Hematopoietic multipotent progenitor cell treated with erythropoietin and hydrocortisone succinate and interleukin-3 and kit ligand, for 4 days (in vitro differentiated cells): ENCODE results near the gene HRH3.

Experiments
- DNase-seq: peaks from one replicate; pipeline ENCODE4 v3.0.0-alpha.2; 2015

HRH3 gene

GRCh38 chr20:62174021-62174804 is 45.9 kb downstream of the HRH3 start:
- no peak for DNase-seq

DNA sequence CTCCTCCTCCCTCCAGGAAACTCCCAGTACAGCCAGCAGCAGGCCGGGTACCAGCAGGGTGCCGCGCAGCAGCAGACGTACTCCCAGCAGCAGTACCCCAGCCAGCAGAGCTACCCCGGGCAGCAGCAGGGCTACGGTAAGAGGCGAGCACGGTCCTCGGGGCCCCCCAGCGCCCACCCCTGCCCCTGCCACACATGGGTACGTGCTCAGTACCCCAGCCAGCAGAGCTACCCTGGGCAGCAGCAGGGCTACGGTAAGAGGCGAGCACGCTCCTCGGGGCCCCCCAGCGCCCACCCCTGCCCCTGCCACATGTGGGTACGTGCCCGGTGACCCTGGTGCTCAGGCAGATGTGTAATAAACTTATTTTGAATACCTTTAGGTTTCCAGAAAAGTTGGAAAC is 47.4 kb downstream of the HRH3 start:
- no peak for DNase-seq

DNA sequence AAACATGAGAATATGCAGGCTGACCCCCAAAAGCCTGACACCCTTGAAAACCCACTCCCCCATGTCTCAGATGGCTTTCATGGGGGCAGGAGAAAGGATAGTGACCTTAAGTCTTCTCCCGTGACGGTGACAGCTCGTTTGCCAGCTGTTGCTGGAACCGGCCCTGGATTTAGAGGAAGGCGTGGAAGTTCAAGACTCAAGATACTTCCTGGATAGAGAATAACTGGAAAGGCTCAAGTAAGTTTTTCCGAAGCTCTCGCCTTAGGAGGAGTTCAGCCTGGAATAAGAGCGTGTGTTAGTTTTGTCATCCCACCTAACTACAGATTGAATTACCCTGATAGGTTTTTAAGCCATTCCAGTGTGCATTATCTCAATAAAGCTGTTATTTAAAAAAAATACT is 48.8 kb downstream of the HRH3 start:
- DNase-seq: no peak

DNA sequence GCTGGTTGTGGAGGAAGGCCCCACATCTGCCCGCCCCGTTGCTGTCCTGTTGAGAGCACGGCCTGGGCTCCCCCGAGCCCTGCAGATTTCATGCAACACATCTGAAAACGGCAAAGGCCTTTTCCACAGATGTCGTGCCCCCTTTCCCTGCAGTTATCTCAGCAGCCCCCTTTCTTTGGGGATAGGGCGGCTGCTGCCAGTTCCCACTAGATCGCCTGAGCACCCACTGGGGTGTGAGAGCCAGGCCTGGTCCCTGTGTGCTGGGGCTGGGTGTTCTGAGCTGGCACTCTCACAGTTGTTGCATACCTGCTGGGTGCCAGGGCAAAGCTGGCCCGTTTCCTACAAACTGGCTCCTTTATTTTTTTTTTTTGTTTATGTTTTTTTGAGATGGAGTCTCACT is 49.5 kb downstream of the HRH3 start:
- DNase-seq: no peak

DNA sequence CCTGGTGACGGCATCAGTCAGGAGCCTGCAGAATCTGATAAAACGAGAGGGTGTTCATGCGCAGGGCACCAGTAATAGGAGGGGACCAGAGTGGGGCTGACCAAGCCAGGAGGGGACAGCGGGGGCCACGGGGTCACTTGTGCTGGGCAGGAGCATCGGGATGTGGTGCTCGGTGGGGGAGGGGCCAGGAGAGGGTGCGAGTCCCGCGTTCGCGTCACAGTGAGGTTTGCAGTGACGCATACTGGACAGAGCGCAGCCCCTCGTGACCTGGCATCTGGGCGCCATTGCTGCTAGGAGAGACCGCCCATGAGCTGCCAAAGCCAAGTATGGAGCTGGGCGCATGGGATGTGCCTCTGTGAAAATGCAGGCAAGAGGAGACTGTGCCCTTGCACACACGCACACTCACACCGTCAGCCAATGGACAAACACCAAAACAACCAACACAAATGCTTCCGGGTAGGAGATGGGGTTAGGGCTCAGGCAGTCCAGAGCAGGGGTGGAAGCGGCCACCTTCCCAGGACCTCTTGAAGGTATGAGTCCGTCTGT is 51.1 kb downstream of the HRH3 start:
- no peak for DNase-seq

DNA sequence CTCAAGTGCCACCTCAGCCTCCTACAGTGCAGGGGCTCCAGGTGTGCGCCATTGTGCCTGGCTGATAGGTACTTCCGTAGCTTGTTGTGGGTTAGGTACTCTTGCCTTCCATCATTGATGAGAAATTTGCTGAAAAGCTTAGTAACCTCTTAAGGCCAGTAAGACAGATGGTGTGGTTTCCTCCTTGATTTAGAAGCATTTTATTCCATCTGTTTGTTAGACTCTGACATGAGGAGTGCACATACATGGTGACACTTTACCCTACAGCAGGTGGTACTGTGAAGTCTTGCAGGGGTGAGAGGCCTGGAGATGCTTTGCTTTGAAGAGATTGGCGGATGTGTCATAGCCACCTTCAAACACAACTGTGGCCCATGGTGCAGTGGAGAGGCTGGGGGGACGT is 52.0 kb downstream of the HRH3 start:
- no peak for DNase-seq

DNA sequence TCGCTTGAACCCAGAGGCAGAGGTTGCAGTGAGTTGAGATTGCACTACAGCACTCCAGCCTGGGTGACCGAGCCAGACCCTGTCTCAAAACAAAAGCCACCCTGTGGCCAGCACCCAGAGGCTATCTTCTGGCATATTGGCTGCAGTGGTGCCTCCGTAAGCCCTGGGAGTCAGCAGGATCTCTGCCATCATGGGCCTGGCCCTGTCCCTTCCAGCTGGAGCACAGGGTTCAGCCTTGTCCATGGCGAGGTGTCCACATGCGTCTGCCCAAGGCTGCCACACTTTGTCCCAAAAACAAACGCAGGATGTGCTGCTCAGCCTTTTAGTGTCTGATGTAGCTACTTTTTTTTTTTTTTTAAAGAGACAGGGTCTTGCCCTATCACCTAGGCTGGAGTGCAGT is 52.6 kb downstream of the HRH3 start:
- no peak for DNase-seq

DNA sequence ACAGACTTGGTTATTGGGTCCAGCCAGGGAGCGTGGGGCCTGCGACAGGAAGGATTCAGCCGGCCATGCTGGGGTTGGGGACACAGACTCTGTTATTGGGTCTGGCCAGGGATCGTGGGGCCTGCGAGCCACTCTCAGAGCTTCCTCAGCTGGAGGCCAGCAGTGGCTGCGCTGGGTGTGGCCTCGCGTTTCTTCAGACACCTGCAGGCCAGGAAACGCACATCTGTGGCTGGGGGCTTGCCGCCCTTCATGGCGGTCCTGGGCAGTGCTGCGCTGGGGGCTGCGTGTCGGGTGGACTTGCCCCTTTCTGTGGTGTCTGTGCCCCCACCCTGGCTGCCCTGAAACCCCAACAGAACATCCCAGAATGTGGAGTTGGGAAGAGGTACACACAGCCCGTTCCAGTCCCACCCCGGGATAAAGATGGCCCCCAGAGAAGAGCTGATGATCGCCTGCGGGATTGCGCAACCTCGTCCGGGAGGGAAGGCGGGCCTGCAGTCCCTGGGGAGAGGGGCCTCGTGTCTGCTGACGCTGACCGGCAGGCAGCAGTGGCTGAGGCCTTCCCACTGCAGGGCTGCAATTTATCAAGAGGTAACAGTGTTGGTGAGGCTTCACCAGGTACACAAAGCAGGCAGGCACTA is 54.2 kb downstream of the HRH3 start:
- no peak for DNase-seq
